ENCODE measurements around the gene RYR2. TPM values are rescaled to one million over a fixed set of nuclear protein-coding genes. Genes with fewer than 3 reads are reported as not detected.

The RYR2 gene
- total RNA-seq, 3 donors from 2014 or later, result 0.35 to 5.9 (median 0.94) TPM

GRCh38 chr1:237172118-237172485 is 130.1 kb downstream of the RYR2 start:
- intact Hi-C loops (cut with DNase I, micrococcal nuclease), result no loop called here
- no peak overlapping the region for H3K4me3 ChIP-seq
- H3K9me3 ChIP-seq, result no peaks in the 10 kb centered on the region
- no peaks in the 10 kb centered on the region for H3K36me3 ChIP-seq (ENCODE audit: low read depth)
- H3K4me1 ChIP-seq (ENCODE audit: low read depth), result no peaks in the 10 kb centered on the region
- no peak for ATAC-seq
- no peak for DNase-seq
- TF ChIP-seq, protein P1, sequence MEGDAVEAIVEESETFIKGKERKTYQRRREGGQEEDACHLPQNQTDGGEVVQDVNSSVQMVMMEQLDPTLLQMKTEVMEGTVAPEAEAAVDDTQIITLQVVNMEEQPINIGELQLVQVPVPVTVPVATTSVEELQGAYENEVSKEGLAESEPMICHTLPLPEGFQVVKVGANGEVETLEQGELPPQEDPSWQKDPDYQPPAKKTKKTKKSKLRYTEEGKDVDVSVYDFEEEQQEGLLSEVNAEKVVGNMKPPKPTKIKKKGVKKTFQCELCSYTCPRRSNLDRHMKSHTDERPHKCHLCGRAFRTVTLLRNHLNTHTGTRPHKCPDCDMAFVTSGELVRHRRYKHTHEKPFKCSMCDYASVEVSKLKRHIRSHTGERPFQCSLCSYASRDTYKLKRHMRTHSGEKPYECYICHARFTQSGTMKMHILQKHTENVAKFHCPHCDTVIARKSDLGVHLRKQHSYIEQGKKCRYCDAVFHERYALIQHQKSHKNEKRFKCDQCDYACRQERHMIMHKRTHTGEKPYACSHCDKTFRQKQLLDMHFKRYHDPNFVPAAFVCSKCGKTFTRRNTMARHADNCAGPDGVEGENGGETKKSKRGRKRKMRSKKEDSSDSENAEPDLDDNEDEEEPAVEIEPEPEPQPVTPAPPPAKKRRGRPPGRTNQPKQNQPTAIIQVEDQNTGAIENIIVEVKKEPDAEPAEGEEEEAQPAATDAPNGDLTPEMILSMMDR (IDR thresholded peaks at IDR 0.05), result no peak

GRCh38 chr1:237179503-237179902 is 137.5 kb downstream of the RYR2 start:
- intact Hi-C loops (cut with DNase I, micrococcal nuclease), result no loop called here
- no peaks in the 10 kb centered on the region for H3K36me3 ChIP-seq (ENCODE audit: low read depth)
- H3K4me1 ChIP-seq (ENCODE audit: low read depth), result no peaks in the 10 kb centered on the region
- ATAC-seq (no peak), DNase-seq (no peak)
- TF ChIP-seq, protein P1 (IDR thresholded peaks at IDR 0.05), result no peak
- no peak overlapping the region for H3K4me3 ChIP-seq
- H3K9me3 ChIP-seq, result no peaks in the 10 kb centered on the region

- ATAC-seq (no peak), DNase-seq (no peak)
- no peak overlapping the region for H3K4me3 ChIP-seq
- H3K36me3 ChIP-seq (ENCODE audit: low read depth), result no peaks in the 10 kb centered on the region
- intact Hi-C loops (cut with DNase I, micrococcal nuclease), result no loop called here
- H3K4me1 ChIP-seq (ENCODE audit: low read depth), result no peaks in the 10 kb centered on the region
- TF ChIP-seq, protein P1 (IDR thresholded peaks at IDR 0.05), result no peak
- H3K9me3 ChIP-seq, result no peaks in the 10 kb centered on the region
These were observed 138.3 kb downstream of the RYR2 start for GRCh38 chr1:237180256-237180655.

GRCh38 chr1:237181743-237182317 is 139.8 kb downstream of the RYR2 start:
- Histone ChIP-seq H3K4me3 (no peak overlapping the region), H3K9me3 (no peaks in the 10 kb centered on the region), H3K4me1 (ENCODE audit: low read depth) (no peaks in the 10 kb centered on the region), H3K36me3 (ENCODE audit: low read depth) (no peaks in the 10 kb centered on the region)
- intact Hi-C loops (cut with DNase I, micrococcal nuclease), result no loop called here
- DNase-seq (peak in 1 of 3 donors; percentile 7), ATAC-seq (no peak)
- TF ChIP-seq, protein P1 (IDR thresholded peaks at IDR 0.05), result no peak

DNA sequence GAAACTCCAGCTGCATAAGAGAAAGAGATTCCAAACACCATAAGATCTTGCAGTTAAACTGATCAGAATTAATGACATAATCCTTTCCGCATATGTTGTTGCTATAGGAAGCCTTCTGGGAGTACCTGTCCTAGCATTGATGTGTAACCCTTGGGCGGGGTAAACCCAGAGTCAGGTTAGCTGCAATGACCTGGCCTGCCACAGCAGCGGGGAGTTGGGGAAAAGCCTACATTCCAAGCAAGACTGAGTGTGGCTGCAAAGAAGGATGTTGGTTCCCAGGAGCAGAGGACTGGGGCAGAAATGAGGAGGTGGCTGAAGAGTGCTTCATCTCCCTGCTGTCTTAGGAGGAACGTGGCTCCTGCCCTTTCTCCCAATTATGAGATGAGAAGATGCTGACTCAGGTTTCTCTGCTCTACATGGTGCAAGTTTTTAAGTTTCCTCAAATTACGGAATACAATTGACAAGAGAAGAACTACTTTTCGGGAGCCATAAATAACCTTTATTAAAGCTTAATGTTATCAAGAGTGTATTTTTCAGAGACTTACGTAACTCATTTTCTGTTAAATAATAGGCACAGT is 142.1 kb downstream of the RYR2 start:
- intact Hi-C loops (cut with DNase I, micrococcal nuclease), result no loop called here
- Histone ChIP-seq H3K9me3 (no peaks in the 10 kb centered on the region), H3K4me3 (no peak overlapping the region), H3K4me1 (ENCODE audit: low read depth) (no peaks in the 10 kb centered on the region), H3K36me3 (ENCODE audit: low read depth) (no peaks in the 10 kb centered on the region)
- ATAC-seq (no peak), DNase-seq (no peak)
- TF ChIP-seq, protein P1 (IDR thresholded peaks at IDR 0.05), result no peak
